Stimulated activated naive CD4-positive, alpha-beta T cell treated with Interleukin-2 at 50 U/mL for 16 hours (primary cell): Measurements from ENCODE around the gene RHD.
"Not testable (repeated sequence)": the region's sequence is repeated elsewhere in the genome, so short reads cannot be mapped to it uniquely, and the experiment has no call there.

Source experiments
- DNase-seq: peaks from one replicate; lab custom pipeline; 2025; lab: John Stamatoyannopoulos, UW

RHD gene

GRCh38 chr1:25308168-25308567, 35.9 kb downstream of the RHD start:
- not testable (repeated sequence) for DNase-seq

GRCh38 chr1:25309085-25309484, 36.8 kb downstream of the RHD start:
- DNase-seq: not testable (repeated sequence)

GRCh38 chr1:25309486-25309885, 37.2 kb downstream of the RHD start:
- DNase-seq: not testable (repeated sequence)

- DNase-seq: not testable (repeated sequence)
Observed at GRCh38 chr1:25312806-25313470, 40.6 kb downstream of the RHD start.

- not testable (repeated sequence) for DNase-seq
Observed at GRCh38 chr1:25320314-25320938, 48.1 kb downstream of the RHD start.

GRCh38 chr1:25322127-25322526, 49.8 kb downstream of the RHD start:
- DNase-seq: not testable (repeated sequence)

GRCh38 chr1:25324407-25324806, 52.1 kb downstream of the RHD start:
- not testable (repeated sequence) for DNase-seq

- DNase-seq: not testable (repeated sequence)
Observed at GRCh38 chr1:25327864-25328790, 55.8 kb downstream of the RHD start.

- DNase-seq: not testable (repeated sequence)
Observed at GRCh38 chr1:25328791-25329185, 56.5 kb downstream of the RHD start.

- DNase-seq: not testable (repeated sequence)
Observed at GRCh38 chr1:25329336-25329735, 57.0 kb downstream of the RHD start.

- not testable (repeated sequence) for DNase-seq
Observed at GRCh38 chr1:25329950-25330349, 57.6 kb downstream of the RHD start.

- not testable (repeated sequence) for DNase-seq
Observed at GRCh38 chr1:25336922-25337354, 64.6 kb downstream of the RHD start.

GRCh38 chr1:25337483-25338187, 65.3 kb downstream of the RHD start:
- DNase-seq: peak; percentile 42

GRCh38 chr1:25338188-25338981, 66.1 kb downstream of the RHD start, which contains the start of gene TMEM50A:
TSS of gene TMEM50A (plus strand) at chr1:25338334. CDS start at chr1:25340487, 2,153 bp downstream.
- DNase-seq: peak; percentile 87

- no peak for DNase-seq
Observed at GRCh38 chr1:25338986-25339385, 66.7 kb downstream of the RHD start.

- no peak for DNase-seq
Observed at GRCh38 chr1:25341746-25342145, 69.4 kb downstream of the RHD start.

GRCh38 chr1:25342846-25343245, 70.5 kb downstream of the RHD start:
- DNase-seq: no peak

GRCh38 chr1:25343872-25344271, 71.6 kb downstream of the RHD start:
- no peak for DNase-seq

GRCh38 chr1:25347556-25347955, 75.2 kb downstream of the RHD start:
- no peak for DNase-seq

- DNase-seq: no peak
Observed at GRCh38 chr1:25349606-25350005, 77.3 kb downstream of the RHD start.

GRCh38 chr1:25355841-25356395, 83.6 kb downstream of the RHD start:
- DNase-seq: no peak
